Lower leg skin (tissue), 3 donors: Measurements from ENCODE around the gene LCN15.

ENCODE experiments used
- CTCF ChIP-seq, 3 donors: fragments of 450-650 bp; IDR thresholded peaks; one replicate each; pipeline ENCODE4 v1.5.1; 2016; ENCODE audit warnings: antibody characterized with exemption in 3 of 3, mild to moderate bottlenecking in 3 of 3, moderate library complexity in 2 of 3
- POLR2A ChIP-seq, 2 donors: fragments of 450-650 bp; IDR thresholded peaks; one replicate each; pipeline ENCODE4 v1.6.1; 2016 to 2017; ENCODE audit warnings: antibody characterized with exemption in 2 of 2, mild to moderate bottlenecking in 1 of 2, moderate library complexity in 1 of 2

GRCh38 chr9:136748666-136749611, 15.4 kb downstream of the LCN15 start:
- no peak for TF ChIP-seq POLR2A (IDR thresholded peaks at IDR 0.05)
- TF ChIP-seq CTCF (IDR thresholded peaks at IDR 0.05) = no peak
